Hepatocyte (in vitro differentiated cells): ENCODE measurements around the gene CRIM1. TPM values are rescaled to one million over a fixed set of nuclear protein-coding genes. Genes with fewer than 3 reads are reported as not detected.

ENCODE experiments used
- DNase-seq: peaks from one replicate; pipeline ENCODE4 v3.0.0-alpha.2; 2016; ENCODE audit warnings: low spot score
- H2AFZ ChIP-seq: fragments of 200-600 bp; sonication (generic); 2 replicates; pipeline ENCODE4 v1.6.0; 2016; ENCODE audit warnings: antibody characterized with exemption, mild to moderate bottlenecking
- H3K27ac ChIP-seq: fragments of 200-600 bp; sonication (generic); 2 replicates; pipeline ENCODE4 v1.5.1; 2016; ENCODE audit warnings: mild to moderate bottlenecking
- H3K27me3 ChIP-seq: fragments of 200-600 bp; sonication (generic); 2 replicates; pipeline ENCODE4 v1.6.1; 2016
- H3K36me3 ChIP-seq: fragments of 200-600 bp; sonication (generic); replicated peaks from 2 replicates; pipeline ENCODE4 v1.5.1; 2016; ENCODE audit warnings: low read depth; ENCODE audit not compliant: insufficient read depth
- H3K4me1 ChIP-seq: fragments of 200-600 bp; sonication (generic); 2 replicates; pipeline ENCODE4 v1.5.1; 2016; ENCODE audit warnings: mild to moderate bottlenecking, moderate library complexity; ENCODE audit not compliant: insufficient read depth
- H3K4me2 ChIP-seq: fragments of 200-600 bp; sonication (generic); 2 replicates; pipeline ENCODE4 v1.6.0; 2016
- H3K4me3 ChIP-seq: fragments of 200-600 bp; sonication (generic); 2 replicates; pipeline ENCODE4 v1.5.1; 2016; ENCODE audit warnings: mild to moderate bottlenecking
- H3K79me2 ChIP-seq: fragments of 200-600 bp; sonication (generic); 2 replicates; pipeline ENCODE4 v1.6.0; 2017; ENCODE audit warnings: mild to moderate bottlenecking
- H3K9me2 ChIP-seq: fragments of 200-600 bp; sonication (generic); replicated peaks from 2 replicates; pipeline ENCODE4 v1.6.0; 2017; ENCODE audit warnings: mild to moderate bottlenecking; ENCODE audit not compliant: insufficient read depth
- H3K9me3 ChIP-seq: fragments of 200-600 bp; sonication (generic); 2 replicates; pipeline ENCODE4 v1.5.1; 2016; ENCODE audit warnings: low read depth, mild to moderate bottlenecking
- H4K20me1 ChIP-seq: fragments of 200-600 bp; sonication (generic); 2 replicates; pipeline ENCODE4 v1.6.0; 2016; ENCODE audit warnings: mild to moderate bottlenecking; ENCODE audit not compliant: insufficient read depth, poor library complexity, severe bottlenecking
- CTCF ChIP-seq: fragments of 200-600 bp; sonication (generic); IDR thresholded peaks from 2 replicates; pipeline ENCODE4 v1.5.1; 2016; ENCODE audit warnings: antibody characterized with exemption, mild to moderate bottlenecking; ENCODE audit not compliant: poor library complexity
- EZH2 ChIP-seq: fragments of 200-600 bp; sonication (generic); IDR thresholded peaks from 2 replicates; pipeline ENCODE4 v1.6.1; 2016; ENCODE audit warnings: antibody characterized with exemption, mild to moderate bottlenecking, borderline replicate concordance
- EZH2phosphoT487 ChIP-seq: fragments of 200-600 bp; sonication (generic); IDR thresholded peaks from one replicate; pipeline ENCODE4 v1.6.1; 2018; ENCODE audit warnings: antibody characterized with exemption, mild to moderate bottlenecking, low read depth, moderate library complexity; ENCODE audit not compliant: unreplicated experiment, severe bottlenecking
- WGBS: methylation state at CpG from one replicate; pipeline ENCODE4 v1.1.6; 2016; ENCODE audit warnings: low lambda C conversion rate; ENCODE audit errors: missing lambda C conversion rate; 5-methylcytosine and 5-hydroxymethylcytosine counted together
- polyA plus RNA-seq: library from polyadenylated mRNA; unstranded; fragments of >200 nt; fragmentation: Nextera tagmentation; extraction: Ambion mirVana; gene quantifications from 2 replicates; pipeline ENCODE4 v1.2.1, GENCODE V29; 2016
- total RNA-seq: library from RNA; depleted of rRNA; stranded (reverse); fragments of >200 nt; gene quantifications from 2 replicates; pipeline ENCODE4 v1.2.3, GENCODE V29; 2014

CRIM1 gene
- total and polyA plus RNA-seq, 2 experiments from 2014 or later, result 23.0 to 40.8 TPM

- Histone ChIP-seq H2AFZ (no peak overlapping the region), H3K36me3 (no peaks in the 10 kb centered on the region), H3K4me2 (no peak overlapping the region), H3K4me3 (no peak overlapping the region), H3K27me3 (no peaks in the 10 kb centered on the region), H4K20me1 (no peaks in the 10 kb centered on the region), H3K79me2 (no peaks in the 10 kb centered on the region), H3K9me3 (no peaks in the 10 kb centered on the region), H3K27ac (no peak overlapping the region), H3K4me1 (peaks cover 9% of the 10 kb centered on the region), H3K9me2 (no peaks in the 10 kb centered on the region)
- TF ChIP-seq CTCF (no peak), EZH2phosphoT487 (no peak), EZH2 (no peak)
- no peak for DNase-seq
- WGBS, result 74% methylated on average over 3 of the region's 3 CpGs
Observed at GRCh38 chr2:36330473-36331395, 24.8 kb upstream of the CRIM1 start.

GRCh38 chr2:36333350-36334012, 22.1 kb upstream of the CRIM1 start:
- no peak overlapping the region for H3K27ac ChIP-seq
- 43% methylated on average over 4 of the region's 4 CpGs for WGBS
- no peaks in the 10 kb centered on the region for H3K9me3 ChIP-seq
- no peaks in the 10 kb centered on the region for H3K9me2 ChIP-seq
- TF ChIP-seq CTCF (peak; percentile 20), EZH2 (no peak)
- no peaks in the 10 kb centered on the region for H4K20me1 ChIP-seq
- no peak overlapping the region for H3K4me2 ChIP-seq
- no peaks in the 10 kb centered on the region for H3K27me3 ChIP-seq
- no peaks in the 10 kb centered on the region for H3K79me2 ChIP-seq
- no peak overlapping the region for H2AFZ ChIP-seq
- H3K4me3 ChIP-seq, result no peak overlapping the region
- H3K36me3 ChIP-seq, result no peaks in the 10 kb centered on the region
- peaks cover 9% of the 10 kb centered on the region for H3K4me1 ChIP-seq
- DNase-seq, result no peak

- Histone ChIP-seq H3K4me1 (peaks cover 6% of the 10 kb centered on the region), H3K79me2 (no peaks in the 10 kb centered on the region), H3K9me3 (no peaks in the 10 kb centered on the region), H3K36me3 (no peaks in the 10 kb centered on the region), H2AFZ (no peak overlapping the region), H3K4me2 (no peak overlapping the region), H4K20me1 (no peaks in the 10 kb centered on the region), H3K9me2 (no peaks in the 10 kb centered on the region), H3K27me3 (no peaks in the 10 kb centered on the region), H3K27ac (no peak overlapping the region), H3K4me3 (no peak overlapping the region)
- 76% methylated on average over 5 of the region's 5 CpGs for WGBS
- TF ChIP-seq EZH2phosphoT487, result no peak
- TF ChIP-seq CTCF, result no peak
- no peak for TF ChIP-seq EZH2
- no peak for DNase-seq
Observed at GRCh38 chr2:36335597-36335996, 20.0 kb upstream of the CRIM1 start.
